ENCODE results near the gene SPANXA1.
"Not testable (repeated sequence)": the region's sequence is repeated elsewhere in the genome, so short reads cannot be mapped to it uniquely, and the experiment has no call there.

SPANXA1 gene, protein sequence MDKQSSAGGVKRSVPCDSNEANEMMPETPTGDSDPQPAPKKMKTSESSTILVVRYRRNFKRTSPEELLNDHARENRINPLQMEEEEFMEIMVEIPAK
- total RNA-seq, result 0 reads per million in 2 donors

DNA sequence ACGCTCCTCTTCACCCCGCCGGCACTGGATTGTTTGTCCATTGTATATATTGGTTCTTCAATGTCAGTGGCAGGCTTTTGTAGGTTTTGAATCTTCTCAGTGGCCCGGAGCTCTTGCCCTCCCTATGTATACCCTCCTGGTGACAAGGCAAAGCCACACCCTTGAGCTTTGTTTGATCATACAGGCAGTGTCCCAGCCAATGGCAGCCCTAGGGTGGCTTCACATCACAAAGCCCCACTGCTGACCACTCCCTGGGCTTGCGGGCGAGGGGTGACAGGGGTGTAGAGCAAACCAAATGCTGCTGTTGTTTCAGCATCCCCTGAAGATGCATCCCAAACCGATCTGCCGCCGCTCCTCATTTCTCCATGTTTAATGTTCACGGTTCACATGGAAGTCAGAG lies at the start of gene SPANXA1:
Gene SPANXA1 (minus strand): TSS at position 101 of the 400 bp plus-strand sequence. CDS start 60 bp downstream, at position 41.
- DNase-seq, result not testable (repeated sequence)

DNA sequence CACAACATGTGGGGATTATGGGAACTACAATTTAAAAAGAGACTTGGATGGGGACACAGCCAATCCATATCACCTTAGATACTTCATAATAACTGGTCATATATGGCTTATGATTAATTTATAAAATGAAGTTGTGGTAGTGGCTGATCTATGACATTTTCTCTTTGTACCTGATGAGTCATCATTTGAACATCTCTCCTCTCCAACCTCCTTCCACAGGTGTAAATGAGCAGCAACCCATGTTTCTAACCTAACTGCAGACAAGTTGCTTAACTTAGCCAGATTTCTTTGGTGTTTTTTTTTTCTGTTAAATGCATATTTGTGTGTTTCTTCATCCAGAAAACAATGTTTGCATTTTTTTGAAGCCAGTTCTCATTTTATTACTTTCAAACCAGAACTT lies 47.6 kb upstream of the SPANXA1 start:
- no peak for DNase-seq

DNA sequence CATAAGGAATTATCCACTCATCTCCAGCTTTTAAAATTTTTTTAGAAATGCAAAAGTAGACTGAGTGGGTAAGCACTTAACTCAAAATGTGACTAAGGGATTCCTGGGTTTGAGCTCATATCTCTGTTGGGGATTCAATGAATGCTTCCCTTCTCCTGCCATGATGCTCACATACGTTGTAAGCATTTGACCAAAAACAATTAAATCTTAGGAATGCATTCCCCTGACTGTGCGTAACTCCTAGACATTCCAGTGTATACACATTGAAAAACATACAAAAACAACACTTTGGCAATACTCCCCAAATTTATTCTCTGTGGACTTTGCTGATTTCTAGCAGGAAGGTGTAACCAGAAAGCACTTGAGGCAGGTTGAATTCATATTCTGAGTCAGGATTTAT lies 34.8 kb upstream of the SPANXA1 start:
- DNase-seq, result no peak

DNA sequence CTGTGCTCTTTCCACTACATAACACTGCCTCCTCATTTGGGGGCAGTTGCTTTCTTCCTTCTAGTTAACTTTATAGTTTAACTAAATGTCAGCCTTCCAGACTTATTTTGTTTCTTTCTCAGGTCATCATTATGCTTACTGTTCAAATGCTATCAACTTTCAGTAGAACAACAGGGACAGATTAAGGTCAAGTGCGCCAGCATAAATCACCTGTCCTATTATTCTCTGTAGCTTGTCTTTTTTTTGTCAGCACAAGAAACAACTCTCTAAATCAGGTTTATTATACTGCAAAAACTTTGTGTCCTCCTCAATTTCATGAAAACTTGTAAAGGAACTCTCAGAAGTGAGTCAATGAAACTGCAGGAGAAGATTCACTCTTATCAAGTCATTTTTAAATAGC lies 24.6 kb upstream of the SPANXA1 start:
- DNase-seq, result no peak

DNA sequence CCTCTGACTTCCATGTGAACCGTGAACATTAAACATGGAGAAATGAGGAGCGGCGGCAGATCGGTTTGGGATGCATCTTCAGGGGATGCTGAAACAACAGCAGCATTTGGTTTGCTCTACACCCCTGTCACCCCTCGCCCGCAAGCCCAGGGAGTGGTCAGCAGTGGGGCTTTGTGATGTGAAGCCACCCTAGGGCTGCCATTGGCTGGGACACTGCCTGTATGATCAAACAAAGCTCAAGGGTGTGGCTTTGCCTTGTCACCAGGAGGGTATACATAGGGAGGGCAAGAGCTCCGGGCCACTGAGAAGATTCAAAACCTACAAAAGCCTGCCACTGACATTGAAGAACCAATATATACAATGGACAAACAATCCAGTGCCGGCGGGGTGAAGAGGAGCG lies 4.9 kb upstream of the SPANXA1 start, which contains the start of gene SPANXA2:
Gene SPANXA2 (plus strand): TSS at position 301 of the 400 bp plus-strand sequence. CDS start 60 bp downstream, at position 361.
- DNase-seq, result not testable (repeated sequence)

DNA sequence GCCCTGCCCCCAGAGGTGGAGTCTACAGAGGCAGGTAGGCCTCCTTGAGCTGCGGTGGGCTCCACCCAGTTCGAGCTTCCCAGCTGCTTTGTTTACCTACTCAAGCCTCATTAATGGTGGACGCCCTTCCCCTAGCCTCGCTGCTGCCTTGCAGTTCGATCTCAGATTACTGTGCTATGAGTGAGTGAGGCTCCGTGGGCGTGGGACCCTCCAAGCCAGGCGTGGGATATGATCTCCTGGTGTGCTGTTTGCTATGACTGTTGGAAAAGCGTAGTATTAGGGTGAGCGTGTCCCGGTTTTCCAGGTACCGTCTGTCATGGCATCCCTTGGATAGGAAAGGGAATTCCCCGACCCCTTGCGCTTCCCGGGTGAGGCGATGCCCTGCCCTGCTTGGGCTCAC lies 42.0 kb downstream of the SPANXA1 start:
- DNase-seq, result not testable (repeated sequence)
